Measurements from ENCODE around the gene NLGN1.

DNA sequence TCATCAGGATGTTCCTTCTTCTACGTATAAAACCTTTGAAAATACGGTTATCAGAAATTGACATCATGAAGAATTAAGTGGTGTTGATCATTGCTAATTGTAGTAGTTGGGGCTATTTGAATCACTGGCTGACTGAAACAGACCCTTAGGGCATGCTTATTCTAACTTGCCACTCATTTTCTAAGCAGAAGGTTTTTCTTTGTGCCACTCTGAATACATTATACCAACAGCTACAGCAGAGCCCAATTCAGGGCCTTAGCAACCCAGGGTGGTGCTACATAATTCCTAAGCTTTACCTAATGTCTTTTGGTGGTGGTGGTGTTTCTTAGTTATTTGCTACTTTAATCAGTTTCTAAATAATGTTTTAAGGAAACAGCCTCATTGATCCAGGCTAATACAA is 524.2 kb downstream of the NLGN1 start:
- TF ChIP-seq POLR2A (IDR thresholded peaks at IDR 0.05; ENCODE audit: low read depth, low read length) (no peak), TAF1 (IDR thresholded peaks at IDR 0.05; ENCODE audit: borderline replicate concordance, low read depth, low read length) (no peak), POLR2AphosphoS5 (IDR thresholded peaks at IDR 0.05; ENCODE audit: low read depth, low read length) (no peak)

Data from GM12892 (cell line).